GM12892 (cell line): ENCODE results near the gene TNRC6C.

Experiments used
- DNase-seq: peaks from one replicate; pipeline ENCODE4 v3.0.0; 2011; ENCODE audit not compliant: insufficient read length
- FAIRE-seq: peaks from 2 replicates; lab custom pipeline; 2011; peaks lifted over from hg19 to GRCh38; lab: Jason Lieb, UNC
- POLR2A ChIP-seq: IDR thresholded peaks from 2 replicates; pipeline ENCODE4 v1.6.1; 2011; ENCODE audit warnings: low read depth, low read length, control low read depth
- POLR2AphosphoS5 ChIP-seq: IDR thresholded peaks from 2 replicates; pipeline ENCODE4 v1.6.1; 2011; ENCODE audit warnings: low read depth, low read length, control low read depth
- TAF1 ChIP-seq: IDR thresholded peaks from 2 replicates; pipeline ENCODE4 v1.6.1; 2011; ENCODE audit warnings: low read depth, mild to moderate bottlenecking, control low read depth, low read length, borderline replicate concordance

Gene TNRC6C

GRCh38 chr17:78124081-78124835 lies 165.8 kb downstream of the TNRC6C start:
- peak; percentile 84 for DNase-seq
- peak; percentile 93 for FAIRE-seq
- no peak for TF ChIP-seq TAF1
- peak; percentile 48; the same call in 1 of the 2 replicates for TF ChIP-seq POLR2A
- TF ChIP-seq POLR2AphosphoS5: 0 out of 2 replicates have a peak, but pooled peaks have one; percentile 16

GRCh38 chr17:78124836-78125137 lies 166.3 kb downstream of the TNRC6C start:
- TF ChIP-seq POLR2AphosphoS5: 0 out of 2 replicates have a peak, but pooled peaks have one; percentile 11
- no peak for TF ChIP-seq POLR2A
- TF ChIP-seq TAF1: no peak
- no peak for FAIRE-seq
- DNase-seq: no peak

GRCh38 chr17:78125138-78125913 lies 166.8 kb downstream of the TNRC6C start:
- DNase-seq (no peak), FAIRE-seq (no peak)
- TF ChIP-seq POLR2A (no peak; the same call in 1 of the 2 replicates), TAF1 (no peak), POLR2AphosphoS5 (0 out of 2 replicates have a peak, but pooled peaks have one; percentile 26)

- FAIRE-seq (no peak), DNase-seq (no peak)
- TF ChIP-seq POLR2A: no peak
- TF ChIP-seq TAF1: no peak
- no peak for TF ChIP-seq POLR2AphosphoS5
Measured at GRCh38 chr17:78125976-78126894, 167.7 kb downstream of the TNRC6C start.

- no peak for TF ChIP-seq TAF1
- TF ChIP-seq POLR2AphosphoS5: no peak
- TF ChIP-seq POLR2A: no peak
- FAIRE-seq (no peak), DNase-seq (no peak)
Measured at GRCh38 chr17:78126895-78127238, 168.4 kb downstream of the TNRC6C start.

GRCh38 chr17:78127239-78127887 lies 168.9 kb downstream of the TNRC6C start:
- peak; percentile 95 for FAIRE-seq
- peak; percentile 78 for DNase-seq
- TF ChIP-seq POLR2A: no peak
- no peak for TF ChIP-seq TAF1
- no peak for TF ChIP-seq POLR2AphosphoS5

GRCh38 chr17:78127888-78128550 lies 169.5 kb downstream of the TNRC6C start:
- no peak for DNase-seq

GRCh38 chr17:78128551-78129350 lies 170.2 kb downstream of the TNRC6C start, which contains the start of gene TMC6:
Gene TMC6 (minus strand): TSS chr17:78128755. CDS start chr17:78126832, 1,923 bp downstream.
- FAIRE-seq: peak; percentile 87
- DNase-seq: peak; percentile 82
- peak; percentile 16; the same call in 1 of the 2 replicates for TF ChIP-seq POLR2AphosphoS5
- peak; percentile 44; the same call in 1 of the 2 replicates for TF ChIP-seq POLR2A
- no peak for TF ChIP-seq TAF1

More at GRCh38 chr17:78127888-78128550, 169.5 kb downstream of the TNRC6C start:
- FAIRE-seq: no peak
- TF ChIP-seq POLR2AphosphoS5: no peak

- DNase-seq: no peak
- TF ChIP-seq POLR2A (no peak), POLR2AphosphoS5 (no peak), TAF1 (no peak)
- peak; percentile 27 for FAIRE-seq
Measured at GRCh38 chr17:78129351-78130089, 171.0 kb downstream of the TNRC6C start.
